ENCODE measurements around the gene PDAP1. TPM values are rescaled to one million over a fixed set of nuclear protein-coding genes. Genes with fewer than 3 reads are reported as not detected.

The PDAP1 gene
- total and polyA plus RNA-seq, 2 of the 13 experiments (the other 11 are each of a cell fraction or from before 2014, with no cell fraction given) = 13.0 to 100 TPM

DNA sequence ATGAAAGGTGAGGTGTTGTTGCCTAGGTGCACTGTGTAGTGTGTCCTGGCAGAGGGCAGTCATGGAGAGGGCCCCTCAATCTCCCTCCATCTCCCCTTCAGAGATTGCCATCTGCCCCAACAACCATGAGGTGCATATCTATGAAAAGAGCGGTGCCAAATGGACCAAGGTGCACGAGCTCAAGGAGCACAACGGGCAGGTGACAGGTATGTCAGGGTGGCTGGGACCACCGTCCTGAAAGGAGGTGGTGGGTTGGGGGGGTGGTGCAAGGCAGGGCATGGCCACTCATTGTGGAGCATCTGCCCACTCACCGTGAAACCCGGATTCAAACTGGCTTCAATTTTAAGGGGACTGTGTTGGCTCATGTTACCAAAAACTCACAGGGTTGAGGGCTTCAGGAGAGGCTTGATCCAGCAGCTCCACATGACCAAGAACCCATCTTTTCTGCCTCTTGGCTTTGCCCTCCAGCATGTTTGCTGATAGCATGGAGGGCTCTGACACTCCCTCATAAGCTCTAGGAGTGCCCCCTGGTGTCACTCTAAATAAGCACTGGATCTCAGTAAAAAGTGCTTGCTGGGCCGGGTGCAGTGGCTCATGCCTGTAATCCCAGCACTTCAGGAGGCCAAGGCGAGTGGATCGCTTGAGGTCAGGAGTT is 21.7 kb downstream of the PDAP1 start (continued):
- TF ChIP-seq ZSCAN22 (CRISPR knock-in tag; IDR thresholded peaks at IDR 0.05) (no peak), ZNF607 (CRISPR knock-in tag; IDR thresholded peaks at IDR 0.05; ENCODE audit: borderline replicate concordance) (no peak), HOXA3 (CRISPR knock-in tag; IDR thresholded peaks at IDR 0.05) (no peak), ZNF282 (IDR thresholded peaks at IDR 0.05; ENCODE audit: partially characterized antibody) (no peak), ZNF572 (CRISPR knock-in tag; IDR thresholded peaks at IDR 0.05) (no peak), NFE2 (CRISPR knock-in tag; IDR thresholded peaks at IDR 0.05) (no peak), HDAC2 (CRISPR knock-in tag; IDR thresholded peaks at IDR 0.05) (peak; percentile 17; the same call in 1 of the 2 replicates), YEATS4 (CRISPR knock-in tag; IDR thresholded peaks at IDR 0.05; ENCODE audit: borderline replicate concordance) (no peak), TBP (CRISPR knock-in tag; IDR thresholded peaks at IDR 0.05) (no peak), RBM22 (optimal IDR thresholded peaks at IDR 0.05; ENCODE audit: low read length) (peak; percentile 38), ZNF614 (CRISPR knock-in tag; IDR thresholded peaks at IDR 0.05; ENCODE audit: borderline replicate concordance) (no peak), SMC3 (IDR thresholded peaks at IDR 0.05; ENCODE audit: low read length) (peak; percentile 75), ZNF329 (CRISPR knock-in tag; IDR thresholded peaks at IDR 0.05; ENCODE audit: low read depth) (peak; percentile 100), NONO (IDR thresholded peaks at IDR 0.05) (no peak), NONO (CRISPR knock-in tag; conservative IDR thresholded peaks at IDR 0.05) (peak; percentile 41; the same call in 1 of the 2 replicates), PAWR (CRISPR knock-in tag; IDR thresholded peaks at IDR 0.05; ENCODE audit: borderline replicate concordance) (no peak), KDM5B (CRISPR knock-in tag; IDR thresholded peaks at IDR 0.05; ENCODE audit: borderline replicate concordance) (no peak), ZNF367 (CRISPR knock-in tag; IDR thresholded peaks at IDR 0.05; ENCODE audit: borderline replicate concordance) (no peak), MAFF (IDR thresholded peaks at IDR 0.05; ENCODE audit: low read depth, low read length) (no peak)
- TF ChIP-seq, protein P1, sequence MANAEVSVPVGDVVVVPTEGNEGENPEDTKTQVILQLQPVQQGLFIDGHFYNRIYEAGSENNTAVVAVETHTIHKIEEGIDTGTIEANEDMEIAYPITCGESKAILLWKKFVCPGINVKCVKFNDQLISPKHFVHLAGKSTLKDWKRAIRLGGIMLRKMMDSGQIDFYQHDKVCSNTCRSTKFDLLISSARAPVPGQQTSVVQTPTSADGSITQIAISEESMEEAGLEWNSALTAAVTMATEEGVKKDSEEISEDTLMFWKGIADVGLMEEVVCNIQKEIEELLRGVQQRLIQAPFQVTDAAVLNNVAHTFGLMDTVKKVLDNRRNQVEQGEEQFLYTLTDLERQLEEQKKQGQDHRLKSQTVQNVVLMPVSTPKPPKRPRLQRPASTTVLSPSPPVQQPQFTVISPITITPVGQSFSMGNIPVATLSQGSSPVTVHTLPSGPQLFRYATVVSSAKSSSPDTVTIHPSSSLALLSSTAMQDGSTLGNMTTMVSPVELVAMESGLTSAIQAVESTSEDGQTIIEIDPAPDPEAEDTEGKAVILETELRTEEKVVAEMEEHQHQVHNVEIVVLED (CRISPR knock-in tag; IDR thresholded peaks at IDR 0.05; ENCODE audit: borderline replicate concordance) = no peak
